Stomach (tissue), 9 donors: ENCODE measurements around the gene GLT6D1. TPM values are rescaled to one million over a fixed set of nuclear protein-coding genes. Genes with fewer than 3 reads are reported as not detected.
"Not testable (repeated sequence)": the region's sequence is repeated elsewhere in the genome, so short reads cannot be mapped to it uniquely, and the experiment has no call there.

Experiments
- DNase-seq, 2 donors: peaks; one replicate each; pipeline versions ENCODE4 v3.0.0 to v3.0.0-alpha.2; 2013 to 2019
- H3K27ac ChIP-seq, 5 donors: fragments of 200-600 bp in 4 of 5; sonication (generic) in 4 of 5; one replicate each; pipeline ENCODE4 v1.5.1; 2013 to 2019; ENCODE audit warnings: mild to moderate bottlenecking in 1 of 5, moderate library complexity in 1 of 5
- H3K27me3 ChIP-seq, 3 donors: fragments of 200-600 bp; sonication (generic); one replicate each; pipeline ENCODE4 v1.5.1; 2017 to 2019; ENCODE audit warnings: mixed run types in 1 of 3
- H3K36me3 ChIP-seq, 4 donors: fragments of 200-600 bp; sonication (generic); 1 replicate in 3 of 4; 2 replicates in 1 of 4; pipeline ENCODE4 v1.5.1; 2016 to 2019
- H3K4me1 ChIP-seq, 4 donors: fragments of 200-600 bp; sonication (generic); one replicate each; pipeline ENCODE4 v1.5.1; 2016 to 2019
- H3K4me3 ChIP-seq, 4 donors: fragments of 200-600 bp; sonication (generic) in 3 of 4; one replicate each; pipeline ENCODE4 v1.5.1; 2016 to 2019; ENCODE audit warnings: mild to moderate bottlenecking in 1 of 4
- H3K9me3 ChIP-seq, 4 donors: fragments of 200-600 bp; sonication (generic); one replicate each; pipeline ENCODE4 v1.5.1; 2016 to 2019
- EP300 ChIP-seq: sonication (generic); formaldehyde crosslinking; IDR thresholded peaks from one replicate; pipeline ENCODE4 v1.6.1; 2017; ENCODE audit warnings: antibody characterized with exemption
- POLR2A ChIP-seq, 4 donors: fragments of 450-650 bp; IDR thresholded peaks; one replicate each; pipeline ENCODE4 v1.6.1; 2016; ENCODE audit warnings: antibody characterized with exemption in 4 of 4, control low read depth in 2 of 4, mild to moderate bottlenecking in 1 of 4, moderate library complexity in 1 of 4
- POLR2AphosphoS5 ChIP-seq, 3 donors: sonication (generic); formaldehyde crosslinking; IDR thresholded peaks; one replicate each; pipeline ENCODE4 v1.6.1; 2016; ENCODE audit warnings: antibody characterized with exemption in 3 of 3
- WGBS, 5 donors: extraction: QIAGEN DNeasy Blood & Tissue Kit in 3 of 5; methylation state at CpG; one replicate each; pipeline versions ENCODE4 v1.1.5 to v1.1.7; 2013 to 2018; 5-methylcytosine and 5-hydroxymethylcytosine counted together
- intact Hi-C: fragments of 100-400 bp; cut with DNase I; formaldehyde crosslinking; loops from one replicate; pipeline ENCODE4 v1.15.1; 2023; ENCODE audit warnings: low total_unique reads
- polyA plus RNA-seq, 3 donors: library from polyadenylated mRNA; stranded (reverse); fragments of 200-250 nt; gene quantifications; one replicate each; pipeline ENCODE4 v1.2.3, GENCODE V29; 2013
- total RNA-seq, 5 donors: library from RNA; depleted of rRNA; stranded (reverse); fragments of >200 nt; gene quantifications; one replicate each; pipeline versions ENCODE4 v1.1.0 to v1.2.3, GENCODE V29; 2014 to 2016
- TF ChIP-seq, protein P1 (sequence below), 7 experiments: fragments of 450-650 bp in 4 of 7; fragments of 200-600 bp in 3 of 7; sonication (generic) in 3 of 7; IDR thresholded peaks; one replicate each; pipeline ENCODE4 v1.5.1; 2016 to 2019; ENCODE audit warnings: antibody characterized with exemption in 7 of 7, control low read depth in 2 of 7, mild to moderate bottlenecking in 1 of 7
- donor health status: healthy with polysubstance abuse.
- donor health status: Bipolar disorder and iron deficiency.
- donor health status: healthy.

GLT6D1 gene
- total and polyA plus RNA-seq, 8 donors, result not detected

DNA sequence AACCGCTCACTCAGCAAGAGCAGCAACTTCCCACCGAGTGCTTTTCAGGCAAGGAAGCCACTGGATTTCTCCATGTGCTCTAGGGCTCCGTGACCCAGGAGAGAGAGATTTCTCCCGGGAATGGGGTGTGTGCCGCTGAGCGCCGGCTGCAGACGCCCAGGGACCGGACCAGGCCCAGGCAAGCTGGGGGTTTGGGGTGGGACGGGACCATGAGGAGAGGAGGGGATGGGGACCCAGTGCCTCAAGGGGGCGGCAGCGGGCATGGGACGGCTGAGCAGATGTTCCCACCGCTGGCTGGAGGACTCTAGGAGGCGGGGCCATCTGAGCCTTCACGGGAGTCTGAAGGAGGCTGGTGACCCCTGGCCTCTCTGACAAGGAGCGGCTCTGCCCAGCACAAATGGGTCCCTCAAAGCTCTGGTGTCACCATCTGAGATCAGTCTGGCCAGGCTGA is 32.3 kb upstream of the GLT6D1 start:
- 39 to 72% (median 55%) methylated on average over 4 to 17 of the region's 17 CpGs for WGBS, 5 donors
- TF ChIP-seq, protein P1, sequence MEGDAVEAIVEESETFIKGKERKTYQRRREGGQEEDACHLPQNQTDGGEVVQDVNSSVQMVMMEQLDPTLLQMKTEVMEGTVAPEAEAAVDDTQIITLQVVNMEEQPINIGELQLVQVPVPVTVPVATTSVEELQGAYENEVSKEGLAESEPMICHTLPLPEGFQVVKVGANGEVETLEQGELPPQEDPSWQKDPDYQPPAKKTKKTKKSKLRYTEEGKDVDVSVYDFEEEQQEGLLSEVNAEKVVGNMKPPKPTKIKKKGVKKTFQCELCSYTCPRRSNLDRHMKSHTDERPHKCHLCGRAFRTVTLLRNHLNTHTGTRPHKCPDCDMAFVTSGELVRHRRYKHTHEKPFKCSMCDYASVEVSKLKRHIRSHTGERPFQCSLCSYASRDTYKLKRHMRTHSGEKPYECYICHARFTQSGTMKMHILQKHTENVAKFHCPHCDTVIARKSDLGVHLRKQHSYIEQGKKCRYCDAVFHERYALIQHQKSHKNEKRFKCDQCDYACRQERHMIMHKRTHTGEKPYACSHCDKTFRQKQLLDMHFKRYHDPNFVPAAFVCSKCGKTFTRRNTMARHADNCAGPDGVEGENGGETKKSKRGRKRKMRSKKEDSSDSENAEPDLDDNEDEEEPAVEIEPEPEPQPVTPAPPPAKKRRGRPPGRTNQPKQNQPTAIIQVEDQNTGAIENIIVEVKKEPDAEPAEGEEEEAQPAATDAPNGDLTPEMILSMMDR (IDR thresholded peaks at IDR 0.05), result no peak
- TF ChIP-seq EP300, result no peak
- TF ChIP-seq POLR2AphosphoS5 (IDR thresholded peaks at IDR 0.05), result no peak
- no peak for TF ChIP-seq POLR2A (IDR thresholded peaks at IDR 0.05)
- DNase-seq, result no peak
- peaks cover 0 to 13% (median 0%) of the 10 kb centered on the region in 4 donors for H3K9me3 ChIP-seq
- no peak overlapping the region for H3K27ac ChIP-seq
- H3K36me3 ChIP-seq, result no peaks in the 10 kb centered on the region
- H3K4me1 ChIP-seq, result no peaks in the 10 kb centered on the region
- intact Hi-C loops, result no loop called here
- H3K27me3 ChIP-seq, result peaks cover 0 to 47% (median 3%) of the 10 kb centered on the region in 3 donors
- no peak overlapping the region for H3K4me3 ChIP-seq

DNA sequence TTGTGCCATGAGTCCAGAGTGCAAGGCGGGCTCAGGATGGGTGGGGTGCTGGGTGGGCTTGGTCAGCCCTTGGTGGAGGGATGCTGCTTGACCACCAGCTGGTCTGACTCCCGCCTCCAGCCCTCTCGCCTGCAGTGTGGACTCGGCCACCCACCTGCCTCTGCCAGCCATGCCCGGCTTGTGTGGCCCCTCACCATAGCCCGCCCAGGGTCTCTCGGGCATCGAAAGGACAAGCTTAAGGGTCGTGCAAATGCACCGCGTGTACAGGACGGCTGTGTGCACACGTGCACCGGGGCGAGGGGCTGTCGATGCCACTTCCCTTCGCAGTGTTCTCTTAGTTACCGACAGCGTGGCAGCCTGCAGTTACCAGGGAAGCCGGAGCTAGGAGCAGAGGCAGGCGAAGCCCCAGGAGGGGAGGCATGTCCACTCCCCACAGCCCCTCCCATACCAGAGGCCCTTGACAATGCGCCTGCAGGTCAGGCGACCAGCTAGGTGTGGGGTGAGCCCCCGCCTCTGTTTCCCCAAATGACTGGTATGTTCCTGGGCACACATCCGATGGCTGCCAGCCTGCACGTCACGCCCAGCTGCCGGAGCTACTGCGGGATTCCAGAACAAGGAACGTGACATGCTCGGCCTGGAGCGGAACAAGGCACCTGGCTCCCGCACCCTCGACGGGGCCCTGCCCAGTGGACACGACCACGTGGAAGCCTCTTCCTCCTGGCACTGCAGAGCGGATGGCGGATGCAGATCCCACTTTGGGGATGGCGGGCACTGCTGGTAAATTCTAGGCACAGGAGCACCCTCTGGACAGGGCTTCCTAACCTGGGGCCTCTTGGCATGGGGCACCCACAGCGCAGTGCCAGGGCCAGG is 31.6 kb upstream of the GLT6D1 start:
- no peak for DNase-seq
- 83 to 87% (median 85%) methylated on average over 28 to 41 of the region's 41 CpGs for WGBS, 5 donors
- Histone ChIP-seq H3K27ac (no peak overlapping the region), H3K27me3 (peaks cover 0 to 53% (median 3%) of the 10 kb centered on the region in 3 donors), H3K36me3 (no peaks in the 10 kb centered on the region), H3K4me3 (no peak overlapping the region), H3K4me1 (no peaks in the 10 kb centered on the region), H3K9me3 (peaks cover 0 to 13% (median 0%) of the 10 kb centered on the region in 4 donors)
- TF ChIP-seq POLR2A (IDR thresholded peaks at IDR 0.05) (no peak), EP300 (no peak), POLR2AphosphoS5 (IDR thresholded peaks at IDR 0.05) (no peak)
- TF ChIP-seq, protein P1 (IDR thresholded peaks at IDR 0.05), result no peak
- intact Hi-C loops, result no loop called here

DNA sequence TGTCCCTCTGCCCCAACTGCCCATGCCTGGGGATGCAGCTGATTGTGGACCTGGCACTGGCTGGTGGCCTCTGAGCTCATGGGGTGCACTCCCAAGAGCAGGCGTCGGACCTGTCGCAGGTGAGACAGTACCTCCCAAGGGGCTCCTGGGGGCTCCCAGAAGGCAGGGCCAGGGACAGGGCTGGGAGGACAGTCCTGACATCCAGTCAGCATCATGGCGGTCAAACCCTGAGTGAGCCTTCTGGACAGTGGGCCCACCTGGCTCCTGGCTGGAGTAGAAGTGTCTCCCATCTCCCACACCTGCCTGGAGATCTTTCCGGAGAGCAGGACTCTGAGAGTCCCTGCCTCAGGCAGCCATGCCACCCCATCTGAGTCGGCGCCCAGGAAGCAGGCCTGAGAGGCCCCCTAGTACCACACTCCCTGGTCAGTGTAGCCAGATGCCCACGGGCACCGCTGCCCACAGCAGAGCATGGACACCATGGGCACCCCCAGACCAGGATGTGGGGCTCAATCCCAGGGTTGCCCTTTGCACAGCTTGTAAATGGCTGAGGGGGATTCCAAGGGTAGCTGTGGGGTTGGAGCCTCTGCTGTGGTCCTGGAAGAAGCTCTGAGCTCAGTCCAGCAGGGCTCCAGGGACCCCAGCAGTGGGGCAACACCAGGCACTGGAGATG is 30.4 kb upstream of the GLT6D1 start:
- Histone ChIP-seq H3K36me3 (no peaks in the 10 kb centered on the region), H3K27ac (no peak overlapping the region), H3K4me1 (no peaks in the 10 kb centered on the region), H3K27me3 (peaks cover 0 to 65% (median 3%) of the 10 kb centered on the region in 3 donors), H3K4me3 (no peak overlapping the region), H3K9me3 (peaks cover 0 to 13% (median 0%) of the 10 kb centered on the region in 4 donors)
- TF ChIP-seq, protein P1 (IDR thresholded peaks at IDR 0.05), result no peak
- TF ChIP-seq EP300 (no peak), POLR2A (IDR thresholded peaks at IDR 0.05) (no peak), POLR2AphosphoS5 (IDR thresholded peaks at IDR 0.05) (no peak)
- intact Hi-C loops, result no loop called here
- 82 to 97% (median 95%) methylated on average over 6 to 9 of the region's 9 CpGs; no CpG with 5 or more reads in 1 of the 5 donors for WGBS, 5 donors
- DNase-seq, result no peak

DNA sequence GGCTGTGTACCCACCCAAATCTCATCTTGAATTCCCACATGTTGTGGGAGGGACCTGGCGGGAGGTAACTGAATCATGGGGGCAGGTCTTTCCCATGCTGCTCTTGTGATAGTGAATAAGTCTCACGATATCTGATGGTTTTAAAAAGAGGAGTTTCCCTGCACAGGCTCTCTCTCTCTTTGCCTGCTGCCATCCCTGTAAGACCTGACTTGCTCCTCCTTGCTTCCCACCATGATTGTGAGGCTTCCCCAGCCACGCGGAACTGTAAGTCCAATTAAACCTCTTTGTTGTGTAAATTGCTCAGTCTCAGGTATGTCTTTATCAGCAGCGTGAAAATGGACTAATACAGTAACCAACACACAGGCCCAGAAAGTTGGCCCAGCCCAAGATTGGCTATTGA is 29.7 kb upstream of the GLT6D1 start:
- peaks cover 0 to 72% (median 3%) of the 10 kb centered on the region in 3 donors for H3K27me3 ChIP-seq
- WGBS, 5 donors, result 83 to 95% (median 90%) methylated on average over 5 of the region's 5 CpGs
- H3K4me1 ChIP-seq, DNase-seq, intact Hi-C loops, H3K27ac ChIP-seq, H3K4me3 ChIP-seq, H3K36me3 ChIP-seq: not testable (repeated sequence)
- H3K9me3 ChIP-seq, result peaks cover 0 to 13% (median 0%) of the 10 kb centered on the region in 4 donors
